Urothelium cell line (cell line): ENCODE results near the gene TM6SF1.
"Not testable (repeated sequence)": the region's sequence is repeated elsewhere in the genome, so short reads cannot be mapped to it uniquely, and the experiment has no call there.

Experiments
- DNase-seq: peaks from one replicate; pipeline ENCODE4 v3.0.0; 2011; ENCODE audit warnings: low spot score, mixed read lengths
- FAIRE-seq: peaks from 2 replicates; lab custom pipeline; 2011; peaks lifted over from hg19 to GRCh38; lab: Jason Lieb, UNC

The TM6SF1 gene

DNA sequence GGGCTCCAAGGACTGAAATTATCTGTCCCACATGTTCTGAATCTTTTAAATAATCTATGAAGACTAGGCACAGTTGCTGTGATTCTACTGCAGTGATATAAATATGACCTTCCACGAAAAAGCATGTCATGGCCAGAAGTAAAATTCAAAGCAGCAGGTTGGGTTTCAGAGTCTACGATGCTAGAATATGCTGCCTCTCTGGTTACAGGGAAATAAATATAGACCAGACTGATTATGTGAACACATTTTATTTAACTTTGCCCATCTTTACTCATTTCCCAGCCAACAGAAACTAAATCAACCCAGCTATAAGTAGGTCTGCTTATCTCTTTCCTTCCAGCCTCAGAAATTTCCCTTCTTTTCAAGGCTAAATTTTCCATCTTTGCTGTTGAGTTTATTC lies 19.9 kb upstream of the TM6SF1 start:
- FAIRE-seq (no peak), DNase-seq (no peak)

DNA sequence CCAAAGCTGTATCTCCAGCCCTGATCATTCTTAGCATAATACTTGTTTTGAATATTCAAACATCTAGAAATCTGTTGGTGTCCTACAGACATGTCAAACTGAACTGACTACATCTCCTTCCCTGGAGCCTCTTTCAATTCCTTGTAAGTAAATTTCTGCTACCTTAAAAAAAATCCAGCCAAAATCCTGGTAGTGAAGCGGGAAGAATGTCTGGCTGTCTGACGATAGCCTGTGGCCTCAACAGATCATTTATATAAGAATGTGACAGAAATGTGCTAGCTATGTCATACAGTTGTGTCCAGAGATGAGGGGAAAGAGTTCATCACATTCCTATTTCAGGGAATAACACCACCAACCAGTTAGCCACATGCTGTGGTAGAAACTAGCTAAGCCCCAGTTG lies 18.6 kb upstream of the TM6SF1 start:
- DNase-seq (no peak), FAIRE-seq (no peak)

- no peak for DNase-seq
- no peak for FAIRE-seq
These were observed 17.0 kb upstream of the TM6SF1 start for GRCh38 chr15:83090465-83090864.

GRCh38 chr15:83091965-83092308 lies 15.5 kb upstream of the TM6SF1 start:
- DNase-seq, FAIRE-seq: not testable (repeated sequence)

DNA sequence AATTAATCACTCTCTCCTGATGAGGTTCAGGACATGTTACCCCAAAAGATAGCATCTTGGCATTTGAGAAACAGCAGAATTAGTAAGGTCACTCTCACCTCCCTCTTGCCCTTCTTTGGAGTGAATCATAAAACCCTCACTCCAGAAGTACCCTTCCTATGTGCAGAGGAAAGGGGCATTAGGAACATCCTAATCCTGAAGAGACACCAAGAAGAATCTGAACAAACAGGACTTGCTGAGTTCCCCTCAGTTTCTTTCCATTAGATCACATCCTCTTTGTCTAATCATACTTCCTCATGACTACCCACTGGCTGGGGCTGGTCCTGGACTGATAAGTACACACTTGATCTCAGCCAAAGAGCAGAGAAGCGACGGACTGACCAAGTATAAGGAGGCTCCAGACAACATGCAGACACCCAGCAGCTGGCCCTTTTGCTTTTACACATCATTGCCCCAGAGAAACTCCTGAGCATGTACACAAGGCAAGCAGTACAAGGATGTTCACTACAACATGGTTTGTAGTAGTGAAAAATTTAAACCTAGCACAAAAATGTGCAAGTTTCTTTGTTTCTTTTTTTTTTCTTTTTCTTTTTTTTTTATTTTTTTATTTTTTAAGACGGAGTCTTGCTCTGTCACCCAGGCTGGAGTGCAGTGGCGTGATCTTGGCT lies 15.0 kb upstream of the TM6SF1 start:
- no peak for DNase-seq
- FAIRE-seq = no peak

DNA sequence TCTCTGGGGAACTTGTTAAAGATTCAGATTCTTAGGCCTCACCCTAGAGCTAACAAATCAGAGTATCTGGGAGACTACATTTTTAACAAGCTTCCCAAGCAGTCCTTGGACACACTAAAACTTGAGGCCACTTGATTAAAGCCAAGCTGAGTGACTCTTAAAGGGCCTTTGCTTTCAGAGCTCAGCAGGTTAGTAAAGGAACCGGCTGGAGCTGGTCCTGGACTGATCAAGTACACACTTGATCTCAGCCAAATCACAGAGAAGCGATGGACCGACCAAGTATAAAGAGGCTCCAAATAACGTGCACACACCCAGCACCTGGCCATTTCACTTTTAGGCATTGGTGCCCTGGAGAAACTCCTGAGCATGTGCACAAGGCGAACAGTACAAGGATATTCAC lies 12.9 kb upstream of the TM6SF1 start:
- DNase-seq (no peak), FAIRE-seq (no peak)

GRCh38 chr15:83098079-83098478 lies 9.4 kb upstream of the TM6SF1 start:
- FAIRE-seq = no peak
- no peak for DNase-seq

GRCh38 chr15:83099290-83099689 lies 8.2 kb upstream of the TM6SF1 start:
- no peak for DNase-seq
- no peak for FAIRE-seq

DNA sequence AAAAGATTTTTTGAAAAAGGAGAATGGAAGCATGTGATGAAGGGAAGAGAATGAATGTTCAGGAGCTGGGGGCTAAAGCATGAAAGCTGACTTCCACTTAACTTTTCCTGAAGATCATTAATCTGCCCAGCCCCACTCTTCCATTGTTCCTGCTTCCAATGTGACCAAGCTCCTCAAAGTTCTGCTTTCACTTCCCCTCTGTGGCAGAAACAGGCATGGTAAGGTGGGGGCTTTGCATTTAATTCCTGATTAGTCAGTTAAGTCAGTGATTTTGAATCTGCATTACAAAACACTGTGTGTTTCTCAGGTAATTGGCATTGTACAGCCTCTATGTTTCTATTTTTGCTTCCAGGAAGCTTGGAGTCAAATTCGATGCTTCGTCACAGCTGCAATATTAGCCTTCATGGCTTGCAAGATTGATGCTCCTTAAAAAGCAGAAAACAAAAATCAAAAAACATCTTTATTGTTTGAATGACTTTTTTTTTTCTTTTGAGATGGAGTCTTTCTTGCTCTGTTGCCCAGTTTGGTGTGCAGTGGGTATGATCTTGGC lies 7.3 kb upstream of the TM6SF1 start:
- no peak for FAIRE-seq
- no peak for DNase-seq

DNA sequence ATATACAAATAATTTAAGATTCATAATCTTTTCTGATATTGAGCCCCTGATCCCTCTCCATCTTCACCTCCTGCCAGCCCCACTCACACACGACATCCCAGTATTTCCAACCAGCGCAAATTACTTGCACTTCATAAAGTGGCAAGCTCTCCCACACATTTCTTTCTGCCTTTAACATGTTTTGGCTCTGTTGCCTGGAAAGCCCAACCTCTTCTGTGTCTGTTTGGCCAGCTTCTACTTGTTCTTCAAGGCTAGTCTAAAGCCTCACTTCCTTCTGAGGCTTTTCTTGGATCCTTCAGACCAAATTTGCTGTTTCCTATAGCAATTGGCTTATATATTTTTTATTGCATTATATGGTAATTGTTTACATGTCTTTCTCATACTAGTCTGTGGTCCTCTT lies 5.1 kb upstream of the TM6SF1 start:
- DNase-seq (no peak), FAIRE-seq (no peak)

GRCh38 chr15:83104141-83104540 lies 3.3 kb upstream of the TM6SF1 start:
- DNase-seq (no peak), FAIRE-seq (no peak)

DNA sequence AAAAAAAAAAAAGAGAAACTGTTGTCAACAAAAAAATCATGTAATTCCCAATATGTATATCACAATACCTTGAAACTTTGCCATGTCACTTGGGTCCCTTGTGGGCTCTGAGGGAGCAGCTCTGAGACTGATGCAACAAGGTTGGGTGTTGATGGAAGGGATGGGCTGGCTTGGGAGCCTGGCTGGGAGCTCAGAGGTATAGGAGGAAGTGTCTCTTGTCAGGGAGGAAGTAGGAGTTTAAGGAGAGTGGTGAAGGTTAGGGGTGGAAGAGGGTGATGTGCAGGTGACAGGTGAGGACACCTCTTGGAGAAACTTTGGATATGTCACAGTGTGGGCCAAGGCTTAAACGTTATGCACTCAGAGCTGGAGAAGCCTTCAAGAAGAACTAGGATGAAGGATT lies 2.0 kb upstream of the TM6SF1 start:
- DNase-seq (no peak), FAIRE-seq (no peak)

- FAIRE-seq (no peak), DNase-seq (no peak)
These were observed 366 bp downstream of the TM6SF1 start for GRCh38 chr15:83107841-83108181.

GRCh38 chr15:83108266-83109219 lies 1.1 kb downstream of the TM6SF1 start:
- FAIRE-seq (no peak), DNase-seq (no peak)

GRCh38 chr15:83109532-83109931 lies 2.1 kb downstream of the TM6SF1 start:
- DNase-seq (no peak), FAIRE-seq (no peak)

DNA sequence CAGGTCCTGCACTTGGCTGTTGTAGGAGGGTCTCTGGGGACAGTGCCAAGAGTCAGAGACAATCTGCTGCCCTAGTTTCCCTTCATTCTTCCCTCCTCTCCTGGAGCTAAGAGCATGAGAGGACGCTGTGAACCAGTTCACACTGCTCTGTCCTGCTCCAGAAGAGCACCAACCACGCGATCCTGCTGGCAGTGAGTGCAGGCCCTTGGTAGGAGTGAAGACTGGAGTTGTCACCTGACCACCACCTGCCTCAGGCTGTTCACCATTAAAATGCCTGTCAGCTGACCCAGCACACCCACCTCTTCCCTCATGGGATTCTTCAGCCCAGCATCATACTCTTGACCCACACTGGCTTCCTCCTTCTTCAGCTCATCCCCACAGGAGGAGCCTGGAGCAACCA lies 2.9 kb downstream of the TM6SF1 start:
- DNase-seq (no peak), FAIRE-seq (no peak)

- FAIRE-seq = peak; percentile 61
- no peak for DNase-seq
These were observed 3.7 kb downstream of the TM6SF1 start for GRCh38 chr15:83111149-83111548.

DNA sequence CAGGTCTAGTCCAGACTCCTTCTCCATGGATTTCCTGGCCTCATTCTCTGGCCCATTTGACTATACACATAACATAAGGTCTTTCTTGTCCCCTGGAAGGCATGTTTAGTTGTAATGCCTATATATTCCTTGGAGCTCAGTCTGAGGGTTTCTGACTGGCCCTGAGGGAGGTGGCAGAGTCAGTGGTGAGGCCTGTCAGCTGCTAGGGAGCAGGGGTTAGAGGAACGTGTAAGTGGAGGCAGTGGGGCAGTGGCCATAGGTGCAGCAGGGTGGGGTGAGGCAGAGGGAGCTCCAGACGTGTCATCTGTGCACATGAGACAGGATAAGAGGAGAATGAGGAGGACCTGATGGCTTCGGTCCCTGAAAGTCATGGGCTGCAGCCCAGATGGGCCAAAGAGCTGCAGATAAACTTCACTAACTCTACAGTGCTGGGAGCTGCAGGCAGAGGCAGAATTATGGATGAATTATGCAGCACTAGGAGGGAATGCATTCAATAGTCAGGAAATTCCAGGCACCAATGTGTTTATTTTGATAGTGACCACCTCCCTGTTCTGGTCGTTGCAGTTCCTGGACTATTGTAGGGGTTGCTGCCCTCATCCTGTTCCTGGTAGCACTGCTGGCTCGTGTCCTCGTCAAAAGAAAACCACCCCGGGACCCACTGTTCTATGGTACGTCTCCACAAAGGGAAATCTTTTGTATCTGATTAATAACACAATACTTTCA lies 4.9 kb downstream of the TM6SF1 start:
- FAIRE-seq (no peak), DNase-seq (no peak)

DNA sequence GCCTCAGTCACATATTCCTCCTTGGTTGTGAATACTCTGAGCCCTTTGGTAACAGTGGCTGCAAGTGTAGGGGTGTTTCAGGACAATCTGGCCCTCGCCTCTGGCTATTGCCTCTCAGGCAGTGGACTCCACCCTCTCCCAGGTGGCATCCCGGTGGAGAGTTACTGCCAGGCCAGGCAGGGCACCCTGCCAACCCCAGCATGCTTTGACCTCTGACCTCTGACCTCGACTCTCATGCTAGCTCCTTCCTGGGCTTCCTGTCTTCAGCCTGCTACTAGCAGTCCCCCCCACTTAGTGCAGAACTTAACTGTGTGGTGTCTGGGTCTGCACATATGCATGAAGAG lies 5.5 kb downstream of the TM6SF1 start:
- FAIRE-seq (no peak), DNase-seq (no peak)

DNA sequence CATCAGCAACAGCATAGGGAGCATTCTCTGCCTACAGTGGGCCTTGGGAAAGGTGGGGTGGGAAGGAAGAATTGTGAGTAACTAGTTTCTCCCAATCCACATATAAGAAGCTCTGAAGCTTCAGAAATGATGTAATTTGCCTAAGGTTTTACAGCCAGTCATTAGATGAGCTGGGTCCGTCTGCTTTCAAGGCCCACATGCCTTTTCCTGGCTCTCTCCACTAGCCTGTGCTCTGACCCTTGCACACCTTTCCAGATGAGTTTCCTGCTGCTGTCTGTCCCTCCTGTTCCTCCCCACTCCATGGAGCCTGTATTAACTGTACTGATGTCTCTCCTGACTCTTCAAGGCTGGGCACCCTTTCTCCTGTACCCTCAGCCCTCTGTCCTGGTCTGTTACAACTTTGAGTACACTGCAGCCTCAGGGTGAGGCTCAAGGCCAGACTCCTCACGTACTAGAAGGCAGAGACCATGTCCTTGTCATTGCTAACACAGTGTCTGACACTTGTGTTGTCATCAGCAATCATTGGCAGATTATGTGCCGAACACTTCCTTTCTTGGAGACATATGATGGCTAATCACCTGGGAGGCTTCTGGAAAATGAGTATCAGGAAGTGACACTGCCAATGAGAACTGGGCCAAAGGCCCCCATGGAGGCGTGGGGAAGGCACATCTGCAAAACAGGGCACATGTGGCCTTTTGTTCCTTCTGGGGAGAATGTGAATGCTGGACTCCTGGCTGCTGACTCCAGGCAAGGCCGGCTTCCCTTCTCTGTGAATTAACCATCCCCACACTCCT lies 6.6 kb downstream of the TM6SF1 start:
- FAIRE-seq = no peak

GRCh38 chr15:83114856-83115255 lies 7.4 kb downstream of the TM6SF1 start:
- FAIRE-seq = no peak

More for the DNA sequence above, 6.6 kb downstream of the TM6SF1 start:
- DNase-seq = no peak

More at GRCh38 chr15:83114856-83115255, 7.4 kb downstream of the TM6SF1 start:
- DNase-seq = no peak
